OCI-LY7 (cell line): Measurements from ENCODE around the gene CATSPERZ.

ENCODE experiments used
- CTCF ChIP-seq: fragments of 200-600 bp; sonication (generic); conservative IDR thresholded peaks from 2 replicates; pipeline ENCODE4 v1.5.1; 2014; ENCODE audit warnings: mild to moderate bottlenecking, antibody characterized with exemption, low read length, moderate library complexity, mixed read lengths
- EZH2phosphoT487 ChIP-seq: fragments of 200-600 bp; sonication (generic); IDR thresholded peaks from 2 replicates; pipeline ENCODE4 v1.6.1; 2018; ENCODE audit warnings: low read depth, borderline replicate concordance, mild to moderate bottlenecking, mixed run types, antibody characterized with exemption, low read length, moderate library complexity, mixed read lengths

GRCh38 chr11:64321026-64321425 is 20.9 kb downstream of the CATSPERZ start:
- TF ChIP-seq CTCF (no peak), EZH2phosphoT487 (no peak)
